ENCODE results near the gene AURKA.

The AURKA gene

DNA sequence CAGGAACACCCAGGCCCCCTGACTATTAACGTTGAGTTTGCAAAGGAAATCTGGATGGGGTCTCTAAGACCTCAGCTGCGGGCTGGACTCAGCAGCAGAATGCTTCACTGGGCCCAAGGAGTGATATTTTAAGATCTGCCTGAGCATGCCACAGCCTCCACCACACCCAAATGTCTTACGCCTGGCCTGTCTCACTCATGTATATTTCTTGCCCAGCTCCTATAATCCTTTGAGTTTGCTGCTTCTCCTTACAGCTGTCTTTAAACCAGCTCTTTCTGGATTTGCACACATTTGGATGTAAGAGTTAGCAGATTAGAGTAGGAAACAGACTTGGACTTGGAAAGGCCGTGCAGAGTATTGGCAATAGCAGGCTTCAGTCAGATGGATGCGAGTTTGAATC is 36.4 kb upstream of the AURKA start:
- H3K4me3 ChIP-seq (ENCODE audit: low read depth, low read length), result no peak overlapping the region
- TF ChIP-seq, protein P1, sequence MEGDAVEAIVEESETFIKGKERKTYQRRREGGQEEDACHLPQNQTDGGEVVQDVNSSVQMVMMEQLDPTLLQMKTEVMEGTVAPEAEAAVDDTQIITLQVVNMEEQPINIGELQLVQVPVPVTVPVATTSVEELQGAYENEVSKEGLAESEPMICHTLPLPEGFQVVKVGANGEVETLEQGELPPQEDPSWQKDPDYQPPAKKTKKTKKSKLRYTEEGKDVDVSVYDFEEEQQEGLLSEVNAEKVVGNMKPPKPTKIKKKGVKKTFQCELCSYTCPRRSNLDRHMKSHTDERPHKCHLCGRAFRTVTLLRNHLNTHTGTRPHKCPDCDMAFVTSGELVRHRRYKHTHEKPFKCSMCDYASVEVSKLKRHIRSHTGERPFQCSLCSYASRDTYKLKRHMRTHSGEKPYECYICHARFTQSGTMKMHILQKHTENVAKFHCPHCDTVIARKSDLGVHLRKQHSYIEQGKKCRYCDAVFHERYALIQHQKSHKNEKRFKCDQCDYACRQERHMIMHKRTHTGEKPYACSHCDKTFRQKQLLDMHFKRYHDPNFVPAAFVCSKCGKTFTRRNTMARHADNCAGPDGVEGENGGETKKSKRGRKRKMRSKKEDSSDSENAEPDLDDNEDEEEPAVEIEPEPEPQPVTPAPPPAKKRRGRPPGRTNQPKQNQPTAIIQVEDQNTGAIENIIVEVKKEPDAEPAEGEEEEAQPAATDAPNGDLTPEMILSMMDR (IDR thresholded peaks at IDR 0.05; ENCODE audit: borderline replicate concordance, insufficient read depth, low read depth, low read length), result no peak

DNA sequence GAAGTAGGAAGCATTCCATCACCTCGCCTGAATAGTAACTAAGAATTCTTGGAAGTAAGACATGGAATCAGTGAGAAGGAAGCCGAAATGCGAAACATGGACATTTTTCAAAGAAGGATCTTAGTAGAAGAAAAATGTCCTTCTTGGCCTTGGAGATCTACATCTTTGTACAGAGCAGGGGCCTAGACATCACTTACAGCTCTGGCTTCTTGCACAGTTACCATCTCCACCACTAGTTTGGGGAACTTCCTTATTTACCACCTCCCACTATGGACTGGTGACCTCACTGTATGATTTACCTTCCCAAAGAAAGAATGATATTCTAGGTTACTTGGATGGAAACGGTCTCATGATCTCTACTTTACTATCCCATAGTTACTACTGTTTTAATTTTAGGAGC is 35.8 kb upstream of the AURKA start:
- H3K4me3 ChIP-seq (ENCODE audit: low read depth, low read length), result no peak overlapping the region
- TF ChIP-seq, protein P1 (IDR thresholded peaks at IDR 0.05; ENCODE audit: borderline replicate concordance, insufficient read depth, low read depth, low read length), result no peak

DNA sequence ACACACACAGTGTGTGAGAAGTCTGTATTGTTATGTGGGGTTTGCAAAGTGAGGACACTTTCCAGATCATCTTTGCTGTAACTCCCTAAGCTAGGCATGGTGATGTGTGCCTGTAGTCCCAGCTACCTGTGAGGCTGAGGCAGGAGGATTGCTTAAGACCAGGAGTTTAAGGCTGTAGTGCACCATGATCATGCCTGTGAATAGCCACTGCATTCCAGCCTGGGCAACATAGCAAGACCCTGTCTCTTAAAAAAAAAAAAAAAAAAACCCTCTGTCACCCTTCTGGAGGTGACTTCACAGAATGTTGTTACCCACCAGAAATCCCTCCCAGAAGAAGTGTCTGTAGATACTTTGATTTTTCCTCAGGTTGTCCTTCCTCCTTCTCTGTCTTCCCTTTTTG is 34.9 kb upstream of the AURKA start:
- no peak overlapping the region for H3K4me3 ChIP-seq (ENCODE audit: low read depth, low read length)
- TF ChIP-seq, protein P1 (IDR thresholded peaks at IDR 0.05; ENCODE audit: borderline replicate concordance, insufficient read depth, low read depth, low read length), result no peak

DNA sequence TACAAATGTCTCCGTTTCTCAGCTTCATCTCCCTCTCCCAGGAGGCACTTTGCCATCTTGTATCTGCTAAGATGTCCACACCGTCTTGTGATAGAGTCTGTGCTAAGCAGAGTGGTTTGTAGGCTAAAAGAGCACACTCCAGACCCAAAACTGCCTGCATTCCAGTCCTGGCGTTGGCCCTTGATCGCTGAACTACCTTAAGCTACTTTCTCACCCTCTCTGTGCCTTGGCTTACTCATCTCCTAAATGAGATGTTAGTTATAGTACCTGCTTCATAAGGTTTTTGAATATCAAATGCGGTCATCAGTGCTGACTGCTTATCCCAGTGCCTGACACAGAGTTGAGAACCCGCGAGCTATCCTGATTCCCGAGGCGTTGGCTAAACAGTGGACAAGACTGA is 34.0 kb upstream of the AURKA start:
- no peak overlapping the region for H3K4me3 ChIP-seq (ENCODE audit: low read depth, low read length)
- TF ChIP-seq, protein P1 (IDR thresholded peaks at IDR 0.05; ENCODE audit: borderline replicate concordance, insufficient read depth, low read depth, low read length), result no peak

DNA sequence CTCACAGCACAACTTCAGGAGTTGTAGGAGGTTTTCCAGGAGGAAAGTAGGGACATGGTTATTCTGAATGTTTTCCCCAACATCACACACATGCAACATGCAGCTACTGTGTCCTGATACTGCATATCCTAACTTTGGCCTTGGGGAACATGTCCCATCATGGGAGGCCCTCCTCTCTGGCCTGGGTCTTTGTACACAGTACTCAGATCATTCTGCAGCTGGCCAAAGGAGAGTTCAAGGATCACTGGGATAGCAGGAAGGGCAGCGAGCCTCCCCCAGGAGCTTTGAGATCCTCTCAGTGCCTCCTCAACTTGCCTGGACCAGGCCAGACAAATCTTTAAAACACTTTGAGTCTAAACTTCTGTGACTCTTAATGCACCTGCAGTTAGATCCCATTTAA is 32.9 kb upstream of the AURKA start:
- no peak overlapping the region for H3K4me3 ChIP-seq (ENCODE audit: low read depth, low read length)
- TF ChIP-seq, protein P1 (IDR thresholded peaks at IDR 0.05; ENCODE audit: borderline replicate concordance, insufficient read depth, low read depth, low read length), result no peak

DNA sequence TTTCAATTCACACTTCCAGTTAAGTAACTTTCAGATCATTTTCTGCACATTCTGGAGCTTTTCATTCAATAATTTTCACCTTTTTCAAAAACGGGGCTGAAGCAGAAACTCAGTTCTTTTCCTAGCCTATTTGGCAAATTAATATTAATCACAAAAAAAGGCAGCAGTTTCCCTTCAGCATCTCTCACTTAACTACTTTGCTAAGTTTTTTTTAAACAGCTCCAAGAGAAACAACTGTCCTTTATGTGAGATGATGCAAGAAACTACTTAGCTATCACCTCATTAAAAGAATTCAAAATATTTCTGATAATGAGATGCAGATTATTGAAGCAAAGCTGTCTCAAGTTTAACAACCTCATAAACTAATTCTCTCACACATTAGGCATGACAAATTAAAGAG is 31.9 kb upstream of the AURKA start:
- no peak overlapping the region for H3K4me3 ChIP-seq (ENCODE audit: low read depth, low read length)
- TF ChIP-seq, protein P1 (IDR thresholded peaks at IDR 0.05; ENCODE audit: borderline replicate concordance, insufficient read depth, low read depth, low read length), result no peak

DNA sequence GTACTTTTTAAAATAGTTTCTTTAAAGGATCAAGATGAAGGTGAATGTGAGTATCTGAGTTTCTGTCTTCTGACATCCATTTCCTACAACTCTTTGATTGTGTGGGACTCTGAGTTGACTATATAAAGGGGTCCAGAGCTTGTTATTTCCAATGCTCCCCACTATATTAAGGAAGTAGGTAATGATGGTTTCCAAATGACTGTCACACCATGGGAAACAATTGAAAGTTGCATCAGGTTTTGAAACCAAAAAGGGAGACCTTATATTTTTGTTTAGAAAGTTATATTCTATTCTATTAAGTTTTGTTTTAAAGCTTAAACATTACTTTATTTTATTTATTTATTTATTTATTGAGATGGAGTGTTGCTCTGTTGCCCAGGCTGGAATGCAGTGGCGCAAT is 31.2 kb upstream of the AURKA start:
- TF ChIP-seq, protein P1 (IDR thresholded peaks at IDR 0.05; ENCODE audit: borderline replicate concordance, insufficient read depth, low read depth, low read length), result no peak
- no peak overlapping the region for H3K4me3 ChIP-seq (ENCODE audit: low read depth, low read length)

Data from GM12875 (cell line).